Mammary epithelial cell (primary cell): Measurements from ENCODE around the gene HBD.

ENCODE experiments used
- CTCF ChIP-seq, 2 donors: IDR thresholded peaks in 1 of 2; conservative IDR thresholded peaks in 1 of 2; 2 replicates each; pipeline ENCODE4 v1.5.1; 2011 to 2012; ENCODE audit warnings: inconsistent platforms in 2 of 2, low read length in 2 of 2, mild to moderate bottlenecking in 2 of 2, control low read depth in 1 of 2, low read depth in 1 of 2; ENCODE audit not compliant: insufficient read depth in 1 of 2; ENCODE audit errors: extremely low read depth in 1 of 2
- EZH2 ChIP-seq: IDR thresholded peaks from 2 replicates; pipeline ENCODE4 v1.6.1; 2012; ENCODE audit warnings: low read length, inconsistent platforms, borderline replicate concordance

DNA sequence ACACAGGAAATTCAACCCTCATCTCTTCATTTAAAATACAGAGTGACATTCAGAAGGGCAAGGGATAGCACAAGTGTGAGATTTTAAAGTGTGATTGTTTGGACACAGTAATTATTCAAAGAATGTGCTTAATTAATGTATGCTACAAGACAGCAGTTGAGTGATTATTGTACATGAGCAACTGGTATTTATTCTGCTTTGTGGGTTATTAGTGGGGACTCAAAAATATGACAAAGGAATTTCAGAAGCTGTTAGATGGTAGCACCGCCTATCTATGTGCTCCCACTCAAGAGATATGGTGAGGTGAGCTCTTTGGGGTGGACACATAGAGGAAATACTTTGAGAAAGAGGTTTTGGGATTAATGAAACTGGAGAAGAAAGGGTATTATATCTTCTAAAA lies 5.8 kb upstream of the HBD start:
- TF ChIP-seq CTCF (conservative IDR thresholded peaks at IDR 0.05 in 1 of 2, IDR thresholded peaks at IDR 0.05 in 1 of 2; ENCODE audit: extremely low read depth in 1 of 2, insufficient read depth in 1 of 2, low read depth in 1 of 2, low read length in 2 of 2): no peak
- TF ChIP-seq EZH2: no peak
